GM12878 (cell line): ENCODE measurements around the gene ITPR3. TPM values are rescaled to one million over a fixed set of nuclear protein-coding genes. Genes with fewer than 3 reads are reported as not detected.

Experiments
- ATAC-seq: fragments of 200-7000 bp; cut with Tn5 transposase; 3 replicates; pipeline ENCODE4 v1.9.1; 2020; ENCODE audit warnings: mild to moderate bottlenecking, moderate library complexity
- BruUV-seq: library from RNA; stranded (reverse); fragments of 400-500 nt; replicated peaks from 2 replicates; lab custom pipeline; 2021; lab: Mats Ljungman, UMichigan
- CTCF ChIA-PET: fragments of 300-600 bp; sonication (Branson Sonifier 250); formaldehyde crosslinking; extraction: SDS; loops from one replicate; lab custom pipeline; 2021; ENCODE audit warnings: inconsistent platforms; lab: Yijun Ruan, JAX
- POLR2A ChIA-PET: fragments of 350-600 bp; formaldehyde crosslinking; extraction: SDS; loops from one replicate; lab custom pipeline; 2021; ENCODE audit warnings: inconsistent platforms; lab: Charles Lee
- RAD21 ChIA-PET: fragments of 300-600 bp; sonication (Branson Sonifier 250); formaldehyde crosslinking; loops from one replicate; lab custom pipeline; 2023; ENCODE audit warnings: antibody characterized with exemption; ENCODE audit not compliant: unreplicated experiment; lab: Charles Lee
- SMC1A ChIA-PET: fragments of 300-600 bp; sonication (Branson Sonifier 250); formaldehyde crosslinking; loops from one replicate; lab custom pipeline; 2023; ENCODE audit not compliant: unreplicated experiment, uncharacterized antibody; lab: Charles Lee
- DNase-seq: peaks from one replicate; pipeline ENCODE4 v3.0.0-alpha.2; 2011; ENCODE audit warnings: low read depth, low spot score
- FAIRE-seq: peaks from 3 replicates; lab custom pipeline; 2011; peaks lifted over from hg19 to GRCh38; lab: Jason Lieb, UNC
- H2AFZ ChIP-seq: 2 replicates; pipeline ENCODE4 v1.6.0; 2011; ENCODE audit warnings: low read depth, low read length, control low read depth; ENCODE audit not compliant: control insufficient read depth
- H3K27ac ChIP-seq: 2 replicates; pipeline ENCODE4 v1.5.1; 2011; ENCODE audit warnings: control low read depth; ENCODE audit not compliant: control insufficient read depth, insufficient read depth
- H3K27me3 ChIP-seq, 2 experiments: replicated peaks in 1 of 2; 2 replicates each; pipeline versions ENCODE4 v1.6.0 to v1.6.1; 2011; ENCODE audit warnings: low read length in 1 of 2; ENCODE audit not compliant: control insufficient read depth in 2 of 2, insufficient read depth in 2 of 2
- H3K36me3 ChIP-seq, 2 experiments: 2 replicates each; pipeline ENCODE4 v1.5.1; 2011; ENCODE audit warnings: low read length in 1 of 2; ENCODE audit not compliant: control insufficient read depth in 2 of 2, insufficient read depth in 2 of 2
- H3K4me1 ChIP-seq: 2 replicates; pipeline ENCODE4 v1.6.1; 2011; ENCODE audit warnings: mild to moderate bottlenecking, low read length, moderate library complexity, mixed read lengths; ENCODE audit not compliant: control insufficient read depth, insufficient read depth
- H3K4me2 ChIP-seq: 2 replicates; pipeline ENCODE4 v1.6.0; 2011; ENCODE audit warnings: control low read depth; ENCODE audit not compliant: control insufficient read depth, insufficient read depth
- H3K4me3 ChIP-seq: fragments of 200-600 bp; sonication (generic); 2 replicates; pipeline ENCODE4 v1.5.1; 2016
- H3K79me2 ChIP-seq: 2 replicates; pipeline ENCODE4 v1.6.0; 2011; ENCODE audit warnings: low read length; ENCODE audit not compliant: control insufficient read depth, insufficient read depth
- H3K9ac ChIP-seq: 2 replicates; pipeline ENCODE4 v1.8.0; 2011; ENCODE audit warnings: low read length, control low read depth, mixed read lengths; ENCODE audit not compliant: control insufficient read depth, insufficient read depth
- H3K9me3 ChIP-seq: replicated peaks from 3 replicates; pipeline ENCODE4 v1.5.1; 2011; ENCODE audit warnings: mild to moderate bottlenecking, low read length; ENCODE audit not compliant: control insufficient read depth, insufficient read depth
- H4K20me1 ChIP-seq: 2 replicates; pipeline ENCODE4 v1.6.0; 2011; ENCODE audit not compliant: control insufficient read depth, insufficient read depth
- BACH1 ChIP-seq: fragments of 450-650 bp; IDR thresholded peaks from 2 replicates; pipeline ENCODE4 v1.6.1; 2017; ENCODE audit warnings: mild to moderate bottlenecking, borderline replicate concordance
- BCL11A ChIP-seq: IDR thresholded peaks from 2 replicates; pipeline ENCODE4 v1.6.1; 2011; ENCODE audit warnings: low read depth, low read length
- BRCA1 ChIP-seq: IDR thresholded peaks from 2 replicates; pipeline ENCODE4 v1.6.1; 2011; ENCODE audit warnings: low read depth, low read length, improper control_type of control experiment
- CREB1 ChIP-seq: IDR thresholded peaks from 2 replicates; pipeline ENCODE4 v1.6.1; 2012; ENCODE audit warnings: low read depth, mild to moderate bottlenecking, inconsistent platforms
- CUX1 ChIP-seq: IDR thresholded peaks from 2 replicates; pipeline ENCODE4 v1.6.1; 2012; ENCODE audit warnings: improper control_type of control experiment, low read depth, low read length; ENCODE audit not compliant: insufficient replicate concordance
- ESRRA ChIP-seq: IDR thresholded peaks from 2 replicates; pipeline ENCODE4 v1.6.1; 2012; ENCODE audit warnings: mild to moderate bottlenecking, low read length, improper control_type of control experiment
- FOXK2 ChIP-seq: fragments of 450-650 bp; IDR thresholded peaks from 2 replicates; pipeline ENCODE4 v1.6.1; 2017; ENCODE audit warnings: mild to moderate bottlenecking, moderate library complexity
- HDAC2 ChIP-seq: fragments of 200-600 bp; sonication (generic); IDR thresholded peaks from 2 replicates; pipeline ENCODE4 v1.6.1; 2017
- KAT2A ChIP-seq: conservative IDR thresholded peaks from 2 replicates; pipeline ENCODE4 v1.6.1; 2011; ENCODE audit warnings: low read depth, low read length; ENCODE audit not compliant: control insufficient read depth
- MTA2 ChIP-seq: fragments of 450-650 bp; IDR thresholded peaks from 2 replicates; pipeline ENCODE4 v1.6.1; 2016; ENCODE audit warnings: low read depth, mild to moderate bottlenecking, moderate library complexity
- POLR2AphosphoS5 ChIP-seq: IDR thresholded peaks from 2 replicates; pipeline ENCODE4 v1.6.1; 2011; ENCODE audit warnings: mild to moderate bottlenecking, low read length, inconsistent platforms
- RBBP5 ChIP-seq: fragments of 200-600 bp; sonication (generic); conservative IDR thresholded peaks from 2 replicates; pipeline ENCODE4 v1.6.1; 2016
- RCOR1 ChIP-seq: conservative IDR thresholded peaks from 2 replicates; pipeline ENCODE4 v1.6.1; 2012; ENCODE audit warnings: low read depth, low read length, improper control_type of control experiment
- TBL1XR1 ChIP-seq: IDR thresholded peaks from 2 replicates; pipeline ENCODE4 v1.6.1; 2012; ENCODE audit warnings: low read depth, low read length, improper control_type of control experiment
- WGBS: methylation state at CpG from one replicate; pipeline ENCODE4 v1.1.6; 2016; ENCODE audit warnings: low lambda C conversion rate; ENCODE audit not compliant: insufficient replicate concordance, insufficient coverage; ENCODE audit errors: missing lambda C conversion rate; 5-methylcytosine and 5-hydroxymethylcytosine counted together
- in situ Hi-C: fragments of 300-500 bp; cut with MboI; formaldehyde crosslinking; loops from 9 replicates; pipeline ENCODE4 v1.14.3; 2018; ENCODE audit warnings: mixed read lengths
- intact Hi-C: fragments of 100-400 bp; cut with micrococcal nuclease; formaldehyde crosslinking; loops from one replicate; pipeline ENCODE4 v1.14.2; 2022; ENCODE audit not compliant: unreplicated experiment
- polyA plus RNA-seq, 11 experiments: library from polyadenylated mRNA; depleted of rRNA in 4 of 11; unstranded in 6 of 11; stranded (reverse) in 5 of 11; fragments of >200 nt; fragmentation: Nextera tagmentation in 4 of 11; fragmentation: Illumina TruSeq in 1 of 11; extraction: Ambion mirVana in 4 of 11; extraction: Trizol in 1 of 11; gene quantifications; 1 replicate in 1 of 11; 2 replicates in 10 of 11; pipeline versions ENCODE4 v1.2.1 to v1.2.3, GENCODE V29; 2011 to 2016; ENCODE audit warnings: inconsistent platforms in 2 of 11, missing spikeins in 2 of 11, low read depth in 1 of 11
- total RNA-seq, 4 experiments: library from RNA; depleted of rRNA in 3 of 4; stranded (reverse); fragments of >200 nt in 3 of 4; fragmentation: Illumina TruSeq in 1 of 4; extraction: Trizol in 1 of 4; gene quantifications; 2 replicates each; pipeline versions ENCODE4 v1.2.1 to v1.2.3, GENCODE V29; 2013 to 2021
- TF ChIP-seq, protein P1 (sequence below): fragments of 450-650 bp; IDR thresholded peaks from 2 replicates; pipeline ENCODE4 v1.6.1; 2014; ENCODE audit warnings: mild to moderate bottlenecking

ITPR3 gene
- total and polyA plus RNA-seq, 10 of the 15 experiments (the other 5 are each of a cell fraction or from before 2014, with no cell fraction given): 0.32 to 34.0 (median 11.9) TPM

GRCh38 chr6:33742837-33743236 is 121.7 kb downstream of the ITPR3 start (continued):
- no peak for TF ChIP-seq CUX1

- Histone ChIP-seq H3K79me2 (no peaks in the 10 kb centered on the region), H3K9me3 (no peaks in the 10 kb centered on the region), H3K4me2 (no peak overlapping the region), H3K27me3 (no peaks in the 10 kb centered on the region; a peak in 2 of 4 replicates), H2AFZ (no peak overlapping the region), H3K36me3 (no peaks in the 10 kb centered on the region), H3K4me3 (no peak overlapping the region), H3K27ac (no peak overlapping the region), H3K9ac (no peak overlapping the region), H3K4me1 (no peaks in the 10 kb centered on the region), H4K20me1 (no peaks in the 10 kb centered on the region)
- no peak for DNase-seq
- in situ Hi-C loops: no loop called here
- WGBS: 22% methylated on average over 11 of the region's 11 CpGs
- ChIA-PET POLR2A (interaction anchor here (0.5 to 0.6 kb wide), 2 partner anchors 162 to 1482 kb away, joined by 5 to 7 read pairs; no protein-coding TSS in a partner anchor), RAD21 (interaction anchor here (0.6 to 1.5 kb wide), 5 partner anchors 29 to 532 kb away, joined by 3 to 5 read pairs (median 3); partner anchors contain the start of gene UQCC2), SMC1A (interaction anchor here (0.7 to 1.0 kb wide), 2 partner anchors 31 to 33 kb away, joined by 3 read pairs; partner anchors contain the start of gene UQCC2), CTCF (interaction anchor here (0.6 to 7.2 kb wide), 22 partner anchors 11 to 1354 kb away, joined by 3 to 46 read pairs (median 4); partner anchors contain the start of gene UQCC2)
- peak; percentile 97 for FAIRE-seq
- ATAC-seq: peak; percentile 94
- intact Hi-C loops: loop anchor here (1.0 kb wide), 2 partner anchors 159 to 410 kb away; no protein-coding TSS in a partner anchor
- BruUV-seq: no TSS peak
- TF ChIP-seq RCOR1 (no peak), FOXK2 (no peak), RBBP5 (no peak), HDAC2 (no peak), BACH1 (no peak), TBL1XR1 (no peak), BCL11A (no peak), BRCA1 (no peak), MTA2 (no peak), ESRRA (no peak), POLR2AphosphoS5 (no peak), KAT2A (no peak), CREB1 (no peak)
- TF ChIP-seq, protein P1, sequence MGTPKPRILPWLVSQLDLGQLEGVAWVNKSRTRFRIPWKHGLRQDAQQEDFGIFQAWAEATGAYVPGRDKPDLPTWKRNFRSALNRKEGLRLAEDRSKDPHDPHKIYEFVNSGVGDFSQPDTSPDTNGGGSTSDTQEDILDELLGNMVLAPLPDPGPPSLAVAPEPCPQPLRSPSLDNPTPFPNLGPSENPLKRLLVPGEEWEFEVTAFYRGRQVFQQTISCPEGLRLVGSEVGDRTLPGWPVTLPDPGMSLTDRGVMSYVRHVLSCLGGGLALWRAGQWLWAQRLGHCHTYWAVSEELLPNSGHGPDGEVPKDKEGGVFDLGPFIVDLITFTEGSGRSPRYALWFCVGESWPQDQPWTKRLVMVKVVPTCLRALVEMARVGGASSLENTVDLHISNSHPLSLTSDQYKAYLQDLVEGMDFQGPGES: no peak
These were observed 123.1 kb downstream of the ITPR3 start for GRCh38 chr6:33744001-33744848.
